ENCODE data around the gene SGMS2.

DNA sequence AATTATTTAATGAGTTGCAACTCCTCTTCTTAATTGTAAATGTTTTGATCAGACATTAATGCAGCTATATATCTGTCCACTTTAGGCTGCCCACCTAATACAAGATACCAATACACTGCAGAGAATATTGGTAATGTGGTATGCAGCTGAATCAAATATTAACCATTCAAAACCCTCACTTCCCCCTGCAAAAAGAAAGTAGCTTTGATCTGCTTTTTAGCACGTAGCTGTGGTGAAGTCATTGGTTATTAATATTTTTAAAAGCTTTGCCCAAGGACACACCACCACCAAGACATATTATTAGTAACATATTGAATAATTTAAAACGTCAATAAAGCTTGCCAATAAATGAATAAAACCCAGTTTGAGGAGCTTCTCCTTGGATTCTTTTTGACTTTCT, 78.0 kb downstream of the SGMS2 start:
- TF ChIP-seq ATF3 (CRISPR knock-in tag; conservative IDR thresholded peaks at IDR 0.05) (no peak), CTCF (IDR thresholded peaks at IDR 0.05) (no peak), ZNF232 (CRISPR knock-in tag; IDR thresholded peaks at IDR 0.05) (no peak), USF2 (CRISPR knock-in tag; IDR thresholded peaks at IDR 0.05) (no peak), NFATC4 (CRISPR knock-in tag; IDR thresholded peaks at IDR 0.05) (no peak), CREB1 (CRISPR knock-in tag; IDR thresholded peaks at IDR 0.05) (no peak), NR1H2 (CRISPR knock-in tag; IDR thresholded peaks at IDR 0.05) (no peak), TP53 (CRISPR knock-in tag; IDR thresholded peaks at IDR 0.05) (no peak), ESRRA (CRISPR knock-in tag; IDR thresholded peaks at IDR 0.05; ENCODE audit: borderline replicate concordance) (no peak), RELA (CRISPR knock-in tag; IDR thresholded peaks at IDR 0.05; ENCODE audit: borderline replicate concordance) (no peak), TEAD1 (CRISPR knock-in tag; IDR thresholded peaks at IDR 0.05) (no peak), ZBTB21 (CRISPR knock-in tag; IDR thresholded peaks at IDR 0.05; ENCODE audit: borderline replicate concordance) (no peak)
